Stomach (tissue), 9 donors: ENCODE data around the gene FRYL. TPM values are rescaled to one million over a fixed set of nuclear protein-coding genes. Genes with fewer than 3 reads are reported as not detected.

Experiments
- DNase-seq, 2 donors: peaks; one replicate each; pipeline versions ENCODE4 v3.0.0 to v3.0.0-alpha.2; 2013 to 2019
- H3K27ac ChIP-seq, 5 donors: fragments of 200-600 bp in 4 of 5; sonication (generic) in 4 of 5; one replicate each; pipeline ENCODE4 v1.5.1; 2013 to 2019; ENCODE audit warnings: mild to moderate bottlenecking in 1 of 5, moderate library complexity in 1 of 5
- H3K27me3 ChIP-seq, 3 donors: fragments of 200-600 bp; sonication (generic); one replicate each; pipeline ENCODE4 v1.5.1; 2017 to 2019; ENCODE audit warnings: mixed run types in 1 of 3
- H3K36me3 ChIP-seq, 4 donors: fragments of 200-600 bp; sonication (generic); 1 replicate in 3 of 4; 2 replicates in 1 of 4; pipeline ENCODE4 v1.5.1; 2016 to 2019
- H3K4me1 ChIP-seq, 4 donors: fragments of 200-600 bp; sonication (generic); one replicate each; pipeline ENCODE4 v1.5.1; 2016 to 2019
- H3K4me3 ChIP-seq, 4 donors: fragments of 200-600 bp; sonication (generic) in 3 of 4; one replicate each; pipeline ENCODE4 v1.5.1; 2016 to 2019; ENCODE audit warnings: mild to moderate bottlenecking in 1 of 4
- H3K9me3 ChIP-seq, 4 donors: fragments of 200-600 bp; sonication (generic); one replicate each; pipeline ENCODE4 v1.5.1; 2016 to 2019
- CTCF ChIP-seq, 7 experiments: fragments of 450-650 bp in 4 of 7; fragments of 200-600 bp in 3 of 7; sonication (generic) in 3 of 7; IDR thresholded peaks; one replicate each; pipeline ENCODE4 v1.5.1; 2016 to 2019; ENCODE audit warnings: antibody characterized with exemption in 7 of 7, control low read depth in 2 of 7, mild to moderate bottlenecking in 1 of 7
- EP300 ChIP-seq: sonication (generic); formaldehyde crosslinking; IDR thresholded peaks from one replicate; pipeline ENCODE4 v1.6.1; 2017; ENCODE audit warnings: antibody characterized with exemption
- POLR2A ChIP-seq, 4 donors: fragments of 450-650 bp; IDR thresholded peaks; one replicate each; pipeline ENCODE4 v1.6.1; 2016; ENCODE audit warnings: antibody characterized with exemption in 4 of 4, control low read depth in 2 of 4, mild to moderate bottlenecking in 1 of 4, moderate library complexity in 1 of 4
- POLR2AphosphoS5 ChIP-seq, 3 donors: sonication (generic); formaldehyde crosslinking; IDR thresholded peaks; one replicate each; pipeline ENCODE4 v1.6.1; 2016; ENCODE audit warnings: antibody characterized with exemption in 3 of 3
- WGBS, 5 donors: extraction: QIAGEN DNeasy Blood & Tissue Kit in 3 of 5; methylation state at CpG; one replicate each; pipeline versions ENCODE4 v1.1.5 to v1.1.7; 2013 to 2018; 5-methylcytosine and 5-hydroxymethylcytosine counted together
- intact Hi-C: fragments of 100-400 bp; cut with DNase I; formaldehyde crosslinking; loops from one replicate; pipeline ENCODE4 v1.15.1; 2023; ENCODE audit warnings: low total_unique reads
- polyA plus RNA-seq, 3 donors: library from polyadenylated mRNA; stranded (reverse); fragments of 200-250 nt; gene quantifications; one replicate each; pipeline ENCODE4 v1.2.3, GENCODE V29; 2013
- total RNA-seq, 5 donors: library from RNA; depleted of rRNA; stranded (reverse); fragments of >200 nt; gene quantifications; one replicate each; pipeline versions ENCODE4 v1.1.0 to v1.2.3, GENCODE V29; 2014 to 2016
- donor health status: healthy with polysubstance abuse.
- donor health status: Bipolar disorder and iron deficiency.
- donor health status: healthy.

The FRYL gene
- total and polyA plus RNA-seq, 8 donors: 6.4 to 697 (median 67.0) TPM

- TF ChIP-seq POLR2A (IDR thresholded peaks at IDR 0.05) (no peak), EP300 (no peak)
- peaks cover 0 to 17% (median 11%) of the 10 kb centered on the region in 4 donors for H3K36me3 ChIP-seq
- no peak for DNase-seq
- peaks cover 15 to 21% (median 19%) of the 10 kb centered on the region in 4 donors for H3K4me1 ChIP-seq
- 75 to 80% (median 77%) methylated on average over 4 of the region's 4 CpGs for WGBS, 5 donors
- peaks cover 0 to 13% (median 0%) of the 10 kb centered on the region in 4 donors for H3K9me3 ChIP-seq
- no peak overlapping the region for H3K4me3 ChIP-seq
- no peak overlapping the region for H3K27ac ChIP-seq
- intact Hi-C loops: no loop called here
- peaks cover 13 to 35% (median 27%) of the 10 kb centered on the region in 3 donors for H3K27me3 ChIP-seq
Measured at GRCh38 chr4:48493452-48494100, 286.5 kb downstream of the FRYL start.

GRCh38 chr4:48491514-48492176, 288.4 kb downstream of the FRYL start:
- Histone ChIP-seq H3K4me1 (peaks cover 15 to 21% (median 19%) of the 10 kb centered on the region in 4 donors), H3K4me3 (peak overlapping the region in 2 of 4 donors; percentile 42 to 57), H3K27me3 (peaks cover 13 to 54% (median 35%) of the 10 kb centered on the region in 3 donors), H3K9me3 (peaks cover 0 to 13% (median 0%) of the 10 kb centered on the region in 4 donors), H3K27ac (no peak overlapping the region), H3K36me3 (peaks cover 0 to 4% (median 0%) of the 10 kb centered on the region in 4 donors)
- intact Hi-C loops: no loop called here
- TF ChIP-seq EP300 (no peak), POLR2AphosphoS5 (IDR thresholded peaks at IDR 0.05) (no peak), POLR2A (IDR thresholded peaks at IDR 0.05) (no peak), CTCF (IDR thresholded peaks at IDR 0.05) (no peak)
- 57 to 76% (median 60%) methylated on average over 22 to 23 of the region's 23 CpGs for WGBS, 5 donors
- DNase-seq: no peak

- DNase-seq: peak in 1 of 2 donors; percentile 59
- 11 to 24% (median 11%) methylated on average over 35 to 104 of the region's 104 CpGs for WGBS, 5 donors
- H3K4me1 ChIP-seq: peaks cover 15 to 21% (median 19%) of the 10 kb centered on the region in 4 donors
- no peaks in the 10 kb centered on the region for H3K36me3 ChIP-seq
- TF ChIP-seq CTCF (IDR thresholded peaks at IDR 0.05) (no peak), POLR2A (IDR thresholded peaks at IDR 0.05) (no peak), POLR2AphosphoS5 (IDR thresholded peaks at IDR 0.05) (no peak), EP300 (no peak)
- no peak overlapping the region for H3K27ac ChIP-seq
- peaks cover 13 to 62% (median 35%) of the 10 kb centered on the region in 3 donors for H3K27me3 ChIP-seq
- H3K4me3 ChIP-seq: peak overlapping the region; percentile 38 to 57 (median 40)
- peaks cover 0 to 13% (median 0%) of the 10 kb centered on the region in 4 donors for H3K9me3 ChIP-seq
- intact Hi-C loops: no loop called here
Measured at GRCh38 chr4:48490680-48491513, 289.2 kb downstream of the FRYL start.

GRCh38 chr4:48490012-48490679, 289.9 kb downstream of the FRYL start, which contains the start of gene ZAR1:
ZAR1 (plus strand) TSS chr4:48490252; CDS start chr4:48490292, 40 bp downstream.
- Histone ChIP-seq H3K4me3 (peak within 1 kb of the TSS; percentile 38 to 57 (median 40)), H3K27ac (no peak within 1 kb of the TSS), H3K27me3 (peaks cover 13 to 69% (median 35%) of the 10 kb centered on the region in 3 donors), H3K4me1 (peaks cover 15 to 21% (median 19%) of the 10 kb centered on the region in 4 donors), H3K9me3 (peaks cover 0 to 13% (median 0%) of the 10 kb centered on the region in 4 donors), H3K36me3 (no peaks in the 10 kb centered on the region)
- TF ChIP-seq CTCF (IDR thresholded peaks at IDR 0.05): no peak
- no peak for TF ChIP-seq POLR2AphosphoS5 (IDR thresholded peaks at IDR 0.05)
- TF ChIP-seq POLR2A (IDR thresholded peaks at IDR 0.05): no peak
- TF ChIP-seq EP300: no peak
- intact Hi-C loops: no loop called here
- peak in 1 of 2 donors; percentile 46 for DNase-seq
- 0 to 6% (median 4%) methylated on average over 21 to 79 of the region's 80 CpGs for WGBS, 5 donors
